NCI-H2227 (cell line): ENCODE data around the gene LPP.
"Not testable (repeated sequence)": the region's sequence is repeated elsewhere in the genome, so short reads cannot be mapped to it uniquely, and the experiment has no call there.

Experiments
- DNase-seq: peaks from one replicate; lab custom pipeline; 2025; ENCODE audit not compliant: unreplicated experiment; lab: John Stamatoyannopoulos, UW

Gene LPP

DNA sequence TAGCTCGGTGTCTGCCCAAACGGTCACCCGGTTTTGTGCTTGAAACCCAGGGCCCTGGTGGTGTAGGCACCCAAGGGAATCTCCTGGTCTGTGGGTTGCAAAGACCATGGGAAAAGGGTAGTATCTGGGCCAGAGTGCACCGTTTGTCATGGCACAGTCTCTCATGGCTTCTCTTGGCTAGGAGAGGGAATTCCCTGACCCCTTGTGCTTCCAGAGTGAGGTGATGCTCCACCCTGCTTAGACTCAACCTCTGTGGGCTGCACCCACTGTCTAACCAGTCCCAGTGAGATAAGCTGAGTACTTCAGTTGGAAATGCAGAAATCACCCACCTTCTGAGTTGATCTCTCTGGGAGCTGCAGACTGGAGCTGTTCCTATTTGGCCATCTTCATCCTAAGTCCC lies 274.0 kb downstream of the LPP start:
- not testable (repeated sequence) for DNase-seq

DNA sequence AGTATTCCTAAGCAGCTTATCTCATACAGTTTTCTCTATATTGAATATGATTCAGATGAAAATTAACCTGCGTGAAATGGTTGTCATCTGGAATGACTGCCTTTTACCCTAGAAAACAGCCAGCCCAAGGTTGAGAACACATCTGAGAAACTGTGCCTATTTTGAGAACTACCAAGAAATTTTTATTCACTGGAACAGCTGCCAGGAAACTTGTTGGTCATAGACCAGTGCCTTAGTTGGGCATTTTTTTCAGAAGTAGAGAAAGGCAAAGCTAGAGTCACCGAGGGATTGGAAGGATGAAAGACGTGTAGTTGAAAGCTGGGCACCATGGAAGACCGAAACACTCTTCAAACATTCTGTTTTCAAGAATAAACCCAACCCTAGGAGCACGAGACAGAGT lies 277.1 kb downstream of the LPP start:
- no peak for DNase-seq

- no peak for DNase-seq
Observed at GRCh38 chr3:188431553-188431952, 277.6 kb downstream of the LPP start.

- no peak for DNase-seq
Observed at GRCh38 chr3:188432802-188433520, 279.0 kb downstream of the LPP start.

DNA sequence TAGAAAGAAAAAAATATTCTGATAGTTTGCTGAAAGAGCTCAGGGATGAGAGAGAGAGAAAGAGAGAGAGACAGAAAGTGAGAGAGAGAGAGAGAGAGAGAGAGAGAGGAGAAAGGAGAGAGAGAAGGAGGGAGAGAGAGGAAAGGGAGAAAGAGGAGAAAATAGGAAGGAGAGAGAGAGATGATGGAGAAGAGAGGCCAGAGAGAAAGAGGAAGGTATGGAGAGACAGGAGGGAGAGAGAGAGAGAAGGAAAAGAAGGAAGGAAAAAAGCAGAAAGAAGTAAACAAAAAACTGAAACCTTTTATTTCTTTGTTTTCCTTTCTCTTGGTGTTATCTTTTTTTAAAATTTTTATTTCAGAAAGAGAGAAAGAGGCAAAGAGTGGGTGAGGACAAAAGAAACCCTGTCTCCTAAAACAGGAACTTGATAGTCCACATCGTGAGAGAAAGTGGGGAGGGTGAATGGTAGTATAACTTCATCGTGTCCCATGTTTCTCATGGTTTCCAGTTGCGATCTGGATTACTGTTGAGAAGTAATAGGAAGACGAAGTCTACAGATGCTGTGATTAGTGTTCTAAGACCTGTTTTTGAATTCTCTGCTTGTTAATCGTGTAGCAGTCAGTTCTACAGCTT lies 279.7 kb downstream of the LPP start:
- no peak for DNase-seq

DNA sequence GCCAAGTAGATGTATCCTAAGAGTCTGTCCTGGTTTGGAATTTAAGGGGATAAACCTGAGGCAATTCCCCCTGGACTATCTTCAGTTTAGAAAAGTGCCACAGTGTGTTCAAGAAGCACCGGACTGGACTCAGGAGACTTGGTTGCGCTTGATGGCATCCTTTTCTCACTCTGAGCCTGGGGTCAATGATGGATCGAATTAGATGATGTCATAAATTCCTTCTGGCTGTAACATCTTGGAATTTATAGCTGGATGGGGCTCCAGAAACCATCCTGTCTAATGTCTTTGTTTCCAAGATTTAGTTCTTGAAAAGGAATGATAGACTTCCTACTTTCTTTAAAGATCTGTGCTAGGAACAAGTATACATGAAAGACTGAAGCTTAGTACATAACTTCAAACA lies 280.6 kb downstream of the LPP start:
- no peak for DNase-seq

DNA sequence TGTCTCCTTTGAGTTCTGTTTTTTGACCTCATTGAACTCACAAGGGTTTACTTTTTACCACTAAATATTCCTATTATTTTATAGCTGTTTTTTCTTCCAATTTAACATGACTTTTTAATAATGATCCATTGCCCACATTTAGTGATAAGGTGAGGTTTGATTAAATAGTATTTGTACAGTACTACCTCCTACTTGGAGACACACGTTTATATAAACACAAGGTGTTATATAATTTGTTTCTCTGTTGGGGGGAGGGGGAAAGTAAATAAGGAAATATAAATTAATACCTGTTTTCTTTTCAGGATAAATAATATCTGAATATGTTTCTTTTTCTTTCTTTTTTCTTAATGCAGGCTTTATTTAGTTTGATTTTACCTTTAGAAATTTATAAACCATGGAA lies 281.3 kb downstream of the LPP start:
- DNase-seq = no peak

- DNase-seq = no peak
Observed at GRCh38 chr3:188437926-188438325, 284.0 kb downstream of the LPP start.

DNA sequence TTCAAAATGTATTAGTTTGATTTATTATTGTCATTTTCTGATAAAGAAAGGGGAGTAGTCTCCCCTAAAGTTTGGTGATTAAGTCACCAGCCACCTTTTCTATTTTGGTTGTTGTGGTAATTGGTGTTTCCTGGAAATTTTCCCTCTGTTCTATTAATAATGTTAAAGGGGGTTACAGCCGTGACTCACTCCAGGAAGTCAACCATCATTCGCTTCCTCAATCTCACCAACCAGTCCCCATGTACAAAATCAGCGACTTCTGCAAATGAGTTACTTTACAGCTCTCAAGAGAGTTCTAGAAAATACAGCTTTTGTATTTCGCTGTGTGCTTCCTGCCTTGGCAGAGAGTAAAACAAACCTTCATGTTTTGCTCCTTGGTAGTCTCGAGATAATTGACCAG lies 285.1 kb downstream of the LPP start:
- DNase-seq = no peak

- DNase-seq = no peak
Observed at GRCh38 chr3:188440340-188440972, 286.5 kb downstream of the LPP start.

DNA sequence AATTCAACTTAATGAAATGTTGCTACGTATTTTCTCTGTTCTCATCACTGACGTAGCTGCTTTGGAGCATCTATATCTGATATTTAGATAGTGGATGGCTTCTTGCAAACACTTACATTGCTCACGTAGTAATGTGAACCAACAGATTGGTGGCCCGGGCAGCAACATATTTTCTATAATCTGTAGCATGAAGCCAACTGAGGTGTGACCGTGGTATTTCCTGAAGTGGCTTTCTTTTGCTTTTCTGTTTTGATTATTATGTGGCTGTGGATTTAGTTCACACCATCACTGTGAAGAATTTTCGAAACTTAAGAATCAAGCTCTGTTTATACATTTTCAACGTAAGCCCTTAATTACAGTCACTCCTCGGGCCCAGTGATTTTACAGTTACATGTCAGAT lies 288.5 kb downstream of the LPP start:
- DNase-seq = no peak

DNA sequence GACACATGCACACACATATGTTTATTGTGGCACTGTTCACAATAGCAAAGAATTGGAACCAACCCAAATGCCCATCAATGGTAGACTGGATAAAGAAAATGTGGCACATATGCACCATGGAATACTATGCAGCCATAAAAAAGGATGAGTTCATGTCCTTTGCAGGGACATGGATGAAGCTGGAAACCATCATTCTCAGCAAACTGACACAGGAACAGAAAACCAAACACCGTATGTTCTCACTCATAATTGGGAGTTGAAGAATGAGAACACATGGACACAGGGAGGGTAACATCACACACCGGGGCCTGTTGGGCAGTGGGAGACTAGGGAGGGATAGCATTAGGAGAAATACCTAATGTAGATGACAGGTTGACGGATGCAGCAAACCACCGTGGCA lies 291.2 kb downstream of the LPP start:
- DNase-seq = not testable (repeated sequence)

DNA sequence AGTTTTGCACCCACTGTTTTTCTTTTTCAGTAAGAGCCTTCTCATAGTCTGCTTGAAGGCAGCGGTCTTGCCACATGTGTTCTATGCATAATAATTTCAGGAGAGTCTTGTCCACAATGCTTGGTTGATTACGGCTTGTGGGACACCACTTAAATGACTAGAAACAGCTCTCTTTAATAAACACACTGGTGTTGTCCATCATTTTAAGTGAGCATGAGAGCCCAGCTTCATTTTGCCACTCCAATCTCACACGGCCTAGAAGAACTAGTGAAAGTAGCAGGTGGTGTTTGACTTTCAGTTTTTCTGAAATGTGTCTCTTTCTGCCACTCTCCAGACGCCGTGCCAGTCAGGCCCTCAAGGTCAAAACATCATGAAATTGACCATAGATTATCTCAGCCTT lies 292.1 kb downstream of the LPP start:
- DNase-seq = no peak

GRCh38 chr3:188446766-188447165 lies 292.8 kb downstream of the LPP start:
- DNase-seq = no peak

GRCh38 chr3:188448813-188449212 lies 294.9 kb downstream of the LPP start:
- DNase-seq = no peak

DNA sequence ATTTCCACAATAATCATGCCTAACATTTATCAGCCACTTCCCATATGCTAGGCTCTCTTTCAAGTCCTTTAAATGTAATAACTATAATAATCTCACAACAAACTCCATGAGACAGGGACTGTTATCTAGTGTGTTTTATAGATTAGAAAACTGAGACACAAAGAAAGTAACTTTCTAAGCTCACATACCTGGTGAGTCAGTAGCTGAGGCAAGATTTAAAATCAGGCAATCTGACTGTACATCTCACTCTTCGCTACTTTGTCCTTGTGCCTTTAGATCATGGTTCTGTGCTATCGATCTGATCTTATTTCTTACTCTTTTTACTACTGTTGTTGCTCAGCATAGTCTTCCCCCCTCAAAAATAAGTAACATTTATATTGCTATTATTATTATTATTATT lies 295.5 kb downstream of the LPP start:
- DNase-seq = no peak

GRCh38 chr3:188452158-188452772 lies 298.3 kb downstream of the LPP start:
- DNase-seq = no peak

GRCh38 chr3:188453431-188454384 lies 299.8 kb downstream of the LPP start:
- no peak for DNase-seq

- no peak for DNase-seq
Observed at GRCh38 chr3:188455748-188456147, 301.8 kb downstream of the LPP start.

- no peak for DNase-seq
Observed at GRCh38 chr3:188458756-188459155, 304.8 kb downstream of the LPP start.

- DNase-seq = no peak
Observed at GRCh38 chr3:188465311-188465710, 311.4 kb downstream of the LPP start.
